Mesothelial cell of epicardium (in vitro differentiated cells): Measurements from ENCODE around the gene RNASE3. TPM values are rescaled to one million over a fixed set of nuclear protein-coding genes. Genes with fewer than 3 reads are reported as not detected.

ENCODE experiments used
- DNase-seq, 2 experiments: peaks; one replicate each; pipeline ENCODE4 v3.0.0; 2021; ENCODE audit warnings: low spot score in 2 of 2; ENCODE audit not compliant: unreplicated experiment in 2 of 2
- H3K27ac Mint-ChIP-seq: 2 replicates; pipeline ENCODE4 v1.8.0; 2021; ENCODE audit warnings: mixed read lengths
- H3K27me3 Mint-ChIP-seq: 2 replicates; pipeline ENCODE4 v1.8.0; 2021; ENCODE audit warnings: low read depth, mixed read lengths
- H3K36me3 Mint-ChIP-seq: 2 replicates; pipeline ENCODE4 v1.8.0; 2021; ENCODE audit warnings: mixed read lengths
- H3K4me1 Mint-ChIP-seq: 2 replicates; pipeline ENCODE4 v1.8.0; 2021; ENCODE audit warnings: mixed read lengths
- H3K4me3 Mint-ChIP-seq: 2 replicates; pipeline ENCODE4 v1.8.0; 2021; ENCODE audit warnings: mild to moderate bottlenecking, moderate library complexity, mixed read lengths
- H3K9me3 Mint-ChIP-seq: 2 replicates; pipeline ENCODE4 v1.8.0; 2021; ENCODE audit warnings: mixed read lengths
- total RNA-seq: library from RNA; stranded (reverse); gene quantifications from 3 replicates; pipeline ENCODE4 v1.2.1, GENCODE V29; 2021
- TF ChIP-seq, protein P1 (sequence below): fragments of 200-600 bp; sonication (generic); IDR thresholded peaks from one replicate; pipeline ENCODE4 v1.5.0; 2021; ENCODE audit warnings: antibody characterized with exemption; ENCODE audit not compliant: unreplicated experiment

RNASE3 gene
- total RNA-seq, 1 donor from 2014 or later: not detected

DNA sequence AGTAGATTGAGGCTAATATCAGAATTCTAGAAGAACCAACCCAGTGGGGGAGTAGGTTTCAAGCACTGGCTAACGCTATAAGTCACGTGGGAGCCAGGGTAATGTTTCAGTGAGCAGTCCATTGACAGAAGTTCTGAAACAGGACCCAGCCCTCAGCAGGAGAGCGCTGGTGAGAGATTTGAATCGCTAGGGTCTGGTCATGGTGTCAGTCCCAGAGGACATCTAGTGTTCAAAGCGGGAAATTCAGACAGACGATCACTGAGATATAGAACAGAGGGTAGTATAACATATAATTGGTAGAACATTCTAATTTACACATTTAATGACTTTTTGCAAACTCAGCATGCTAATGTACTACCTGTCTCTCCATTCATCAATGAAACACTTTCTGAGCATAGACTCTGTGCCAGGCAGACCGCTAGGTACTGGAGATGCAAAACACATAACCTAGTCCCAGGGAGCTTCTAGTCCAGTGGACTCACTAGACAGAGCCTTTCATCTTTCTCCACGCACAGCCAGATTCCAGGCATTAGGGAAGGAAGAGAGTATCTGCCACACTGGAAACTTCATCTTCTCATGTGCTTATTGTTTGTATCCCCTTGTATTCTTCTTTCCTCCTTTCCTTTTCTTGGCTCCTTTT, 35.4 kb upstream of the RNASE3 start:
- DNase-seq: no peak
- TF ChIP-seq, protein P1, sequence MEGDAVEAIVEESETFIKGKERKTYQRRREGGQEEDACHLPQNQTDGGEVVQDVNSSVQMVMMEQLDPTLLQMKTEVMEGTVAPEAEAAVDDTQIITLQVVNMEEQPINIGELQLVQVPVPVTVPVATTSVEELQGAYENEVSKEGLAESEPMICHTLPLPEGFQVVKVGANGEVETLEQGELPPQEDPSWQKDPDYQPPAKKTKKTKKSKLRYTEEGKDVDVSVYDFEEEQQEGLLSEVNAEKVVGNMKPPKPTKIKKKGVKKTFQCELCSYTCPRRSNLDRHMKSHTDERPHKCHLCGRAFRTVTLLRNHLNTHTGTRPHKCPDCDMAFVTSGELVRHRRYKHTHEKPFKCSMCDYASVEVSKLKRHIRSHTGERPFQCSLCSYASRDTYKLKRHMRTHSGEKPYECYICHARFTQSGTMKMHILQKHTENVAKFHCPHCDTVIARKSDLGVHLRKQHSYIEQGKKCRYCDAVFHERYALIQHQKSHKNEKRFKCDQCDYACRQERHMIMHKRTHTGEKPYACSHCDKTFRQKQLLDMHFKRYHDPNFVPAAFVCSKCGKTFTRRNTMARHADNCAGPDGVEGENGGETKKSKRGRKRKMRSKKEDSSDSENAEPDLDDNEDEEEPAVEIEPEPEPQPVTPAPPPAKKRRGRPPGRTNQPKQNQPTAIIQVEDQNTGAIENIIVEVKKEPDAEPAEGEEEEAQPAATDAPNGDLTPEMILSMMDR: peak; percentile 66
- Mint-ChIP-seq H3K27ac (no peak overlapping the region), H3K27me3 (peaks cover 6% of the 10 kb centered on the region), H3K4me3 (no peak overlapping the region), H3K4me1 (peaks cover 3% of the 10 kb centered on the region), H3K9me3 (no peaks in the 10 kb centered on the region), H3K36me3 (no peaks in the 10 kb centered on the region)

DNA sequence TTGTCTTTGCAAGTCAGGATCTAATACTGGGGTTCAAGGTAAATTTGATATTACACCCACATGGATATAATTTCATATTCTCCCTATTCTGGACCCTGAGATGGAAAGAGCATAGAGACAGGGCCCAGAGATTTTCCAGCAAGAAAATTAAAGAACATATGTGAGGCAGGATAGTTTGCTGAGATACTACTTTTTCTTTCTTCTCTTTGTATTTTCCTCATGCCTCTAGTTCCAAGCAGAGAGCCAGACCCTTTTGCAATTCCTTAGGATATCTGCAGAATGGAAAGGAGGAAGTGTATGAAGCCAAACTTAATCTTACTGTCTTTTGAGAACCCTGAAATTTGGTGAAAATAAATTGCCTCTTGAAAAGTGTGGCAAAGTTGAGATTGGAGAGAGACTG, 34.0 kb upstream of the RNASE3 start:
- TF ChIP-seq, protein P1: no peak
- no peak for DNase-seq
- H3K36me3 Mint-ChIP-seq: no peaks in the 10 kb centered on the region
- no peak overlapping the region for H3K27ac Mint-ChIP-seq
- H3K4me3 Mint-ChIP-seq: no peak overlapping the region
- peaks cover 3% of the 10 kb centered on the region for H3K4me1 Mint-ChIP-seq
- peaks cover 18% of the 10 kb centered on the region for H3K27me3 Mint-ChIP-seq
- peaks cover 5% of the 10 kb centered on the region for H3K9me3 Mint-ChIP-seq

DNA sequence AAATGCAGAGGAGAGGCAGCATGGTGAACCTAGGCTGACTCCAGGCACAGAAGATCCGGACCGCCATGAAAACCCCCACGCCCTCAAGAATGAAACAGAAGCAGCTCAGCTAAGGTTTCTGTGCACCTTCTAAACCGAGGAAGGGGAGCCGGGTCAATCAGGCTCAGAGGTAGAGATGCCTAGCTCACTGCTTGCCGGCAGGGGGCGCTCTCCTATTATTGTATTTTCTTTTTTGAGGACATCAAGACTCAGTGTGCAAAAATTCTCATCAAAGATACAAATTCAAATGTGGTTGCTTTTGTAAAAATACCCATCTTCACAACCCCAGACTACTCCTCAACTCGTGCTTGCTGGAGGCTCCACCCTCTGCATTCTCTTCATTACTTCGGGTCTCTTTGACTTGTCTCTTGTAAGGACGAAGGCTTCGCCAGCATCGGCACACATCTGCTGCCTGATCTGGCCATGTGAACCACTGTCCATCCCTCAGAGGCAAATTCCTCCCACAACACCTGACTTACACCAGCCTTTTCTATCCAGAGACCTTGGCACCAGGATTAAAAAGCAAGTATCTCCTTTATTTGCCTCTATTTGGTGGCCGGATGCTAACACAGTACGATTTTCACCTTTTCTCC, 33.4 kb upstream of the RNASE3 start:
- Mint-ChIP-seq H3K27me3 (peaks cover 22% of the 10 kb centered on the region), H3K4me3 (no peak overlapping the region), H3K36me3 (no peaks in the 10 kb centered on the region), H3K9me3 (peaks cover 5% of the 10 kb centered on the region), H3K27ac (no peak overlapping the region), H3K4me1 (peaks cover 3% of the 10 kb centered on the region)
- peak; percentile 71 to 83 for DNase-seq
- TF ChIP-seq, protein P1: peak; percentile 95

DNA sequence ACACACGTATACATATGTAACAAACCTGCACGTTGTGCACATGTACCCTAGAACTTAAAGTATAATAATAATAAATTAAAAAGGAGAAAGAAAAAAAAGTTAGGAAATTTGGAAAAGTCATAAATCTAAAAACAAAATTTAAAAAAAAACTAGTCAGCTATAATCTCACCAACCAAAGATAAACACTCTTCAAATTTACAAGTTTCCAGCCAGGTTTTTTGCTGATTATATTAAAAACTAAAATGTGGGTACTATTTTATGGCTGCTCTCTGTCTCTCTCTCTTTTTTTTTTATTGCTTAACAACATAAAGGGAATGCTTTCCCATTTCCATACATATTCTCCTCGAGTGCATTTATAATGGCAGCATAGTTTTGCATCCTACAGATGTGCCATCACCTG, 25.0 kb upstream of the RNASE3 start:
- Mint-ChIP-seq H3K27ac (no peak overlapping the region), H3K4me1 (peaks cover 3% of the 10 kb centered on the region), H3K27me3 (peaks cover 34% of the 10 kb centered on the region), H3K4me3 (no peak overlapping the region), H3K9me3 (peaks cover 4% of the 10 kb centered on the region), H3K36me3 (no peaks in the 10 kb centered on the region)
- TF ChIP-seq, protein P1: no peak
- DNase-seq: no peak

DNA sequence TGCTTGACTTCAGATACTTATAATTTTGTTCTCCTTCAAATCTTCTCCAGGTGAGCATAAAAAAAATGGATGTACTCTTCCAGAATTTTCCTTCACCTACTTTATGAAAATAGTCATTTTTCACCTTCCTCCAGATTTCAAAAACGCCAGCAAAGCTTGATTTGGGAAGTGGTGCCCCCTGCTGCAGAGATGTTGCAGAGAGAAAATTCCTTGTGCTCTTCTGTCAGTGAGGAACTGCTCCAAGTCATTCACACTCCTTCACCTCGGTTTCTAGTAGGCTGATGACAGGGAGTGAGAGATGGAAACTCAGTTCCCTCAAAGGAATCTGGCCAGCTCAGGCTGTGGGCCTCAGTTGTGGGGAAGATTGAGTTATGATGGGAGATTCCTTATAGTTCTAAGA, 24.2 kb upstream of the RNASE3 start:
- DNase-seq: no peak
- TF ChIP-seq, protein P1: no peak
- no peak overlapping the region for H3K27ac Mint-ChIP-seq
- H3K9me3 Mint-ChIP-seq: no peaks in the 10 kb centered on the region
- peaks cover 34% of the 10 kb centered on the region for H3K27me3 Mint-ChIP-seq
- H3K36me3 Mint-ChIP-seq: no peaks in the 10 kb centered on the region
- peaks cover 3% of the 10 kb centered on the region for H3K4me1 Mint-ChIP-seq
- no peak overlapping the region for H3K4me3 Mint-ChIP-seq
